ENCODE data around the gene ENGASE. TPM values are rescaled to one million over a fixed set of nuclear protein-coding genes. Genes with fewer than 3 reads are reported as not detected.

Gene ENGASE
- total RNA-seq, 1 donor from 2014 or later, result 11.5 TPM

DNA sequence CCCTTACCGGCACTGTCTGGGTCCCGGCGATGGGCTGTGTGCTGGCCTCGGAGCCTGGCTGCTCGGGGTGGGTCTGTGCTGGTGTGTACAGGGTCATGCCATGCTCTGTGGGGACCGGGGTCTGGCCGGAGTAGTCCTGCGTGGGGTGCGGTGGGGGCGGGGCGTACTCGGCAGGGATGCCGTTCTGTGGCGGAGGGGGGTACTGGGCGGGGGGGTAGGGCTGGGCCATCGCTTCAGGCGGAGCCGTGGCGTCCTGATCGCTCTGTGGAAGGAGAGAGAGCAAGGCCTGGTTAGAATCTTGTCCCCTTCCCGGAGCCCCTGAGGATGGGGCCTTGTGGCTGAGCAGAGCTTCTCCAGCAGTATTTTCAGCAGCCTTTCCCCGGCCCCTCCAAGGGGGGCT is 40.9 kb downstream of the ENGASE start:
- Mint-ChIP-seq H3K4me1 (ENCODE audit: low read depth, unreplicated experiment) (no peaks in the 10 kb centered on the region), H3K4me3 (ENCODE audit: unreplicated experiment) (no peak overlapping the region), H3K27ac (ENCODE audit: unreplicated experiment) (no peak overlapping the region), H3K9me3 (ENCODE audit: unreplicated experiment) (no peaks in the 10 kb centered on the region), H3K36me3 (ENCODE audit: low read depth, unreplicated experiment) (no peaks in the 10 kb centered on the region), H3K27me3 (ENCODE audit: low read depth, unreplicated experiment) (peaks cover 34% of the 10 kb centered on the region)
- FAIRE-seq, result no peak
- Histone ChIP-seq H3K9ac (ENCODE audit: low read length) (no peak overlapping the region), H4K20me1 (ENCODE audit: insufficient read depth, low read length) (no peaks in the 10 kb centered on the region), H3K27ac (ENCODE audit: low read depth, low read length) (no peak overlapping the region), H3K4me3 (ENCODE audit: insufficient read depth, low read depth, low read length) (no peak overlapping the region), H3K79me2 (ENCODE audit: insufficient read depth, low read length) (no peaks in the 10 kb centered on the region), H3K9me3 (ENCODE audit: insufficient read depth, low read depth, low read length) (no peaks in the 10 kb centered on the region), H3K36me3 (ENCODE audit: insufficient read depth, low read length) (no peaks in the 10 kb centered on the region), H3K4me1 (ENCODE audit: insufficient read depth, low read length) (no peaks in the 10 kb centered on the region), H2AFZ (ENCODE audit: low read depth, low read length) (no peak overlapping the region), H3K27me3 (ENCODE audit: insufficient read depth, low read length) (peaks cover 5% of the 10 kb centered on the region), H3K4me2 (ENCODE audit: low read length) (no peak overlapping the region)
- TF ChIP-seq, protein P1, sequence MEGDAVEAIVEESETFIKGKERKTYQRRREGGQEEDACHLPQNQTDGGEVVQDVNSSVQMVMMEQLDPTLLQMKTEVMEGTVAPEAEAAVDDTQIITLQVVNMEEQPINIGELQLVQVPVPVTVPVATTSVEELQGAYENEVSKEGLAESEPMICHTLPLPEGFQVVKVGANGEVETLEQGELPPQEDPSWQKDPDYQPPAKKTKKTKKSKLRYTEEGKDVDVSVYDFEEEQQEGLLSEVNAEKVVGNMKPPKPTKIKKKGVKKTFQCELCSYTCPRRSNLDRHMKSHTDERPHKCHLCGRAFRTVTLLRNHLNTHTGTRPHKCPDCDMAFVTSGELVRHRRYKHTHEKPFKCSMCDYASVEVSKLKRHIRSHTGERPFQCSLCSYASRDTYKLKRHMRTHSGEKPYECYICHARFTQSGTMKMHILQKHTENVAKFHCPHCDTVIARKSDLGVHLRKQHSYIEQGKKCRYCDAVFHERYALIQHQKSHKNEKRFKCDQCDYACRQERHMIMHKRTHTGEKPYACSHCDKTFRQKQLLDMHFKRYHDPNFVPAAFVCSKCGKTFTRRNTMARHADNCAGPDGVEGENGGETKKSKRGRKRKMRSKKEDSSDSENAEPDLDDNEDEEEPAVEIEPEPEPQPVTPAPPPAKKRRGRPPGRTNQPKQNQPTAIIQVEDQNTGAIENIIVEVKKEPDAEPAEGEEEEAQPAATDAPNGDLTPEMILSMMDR (IDR thresholded peaks at IDR 0.05; ENCODE audit: insufficient read depth, low read depth, low read length), result no peak
- no peak for TF ChIP-seq EZH2 (IDR thresholded peaks at IDR 0.05; ENCODE audit: insufficient read depth, low read length)
- no peak for DNase-seq (ENCODE audit: low read depth)

DNA sequence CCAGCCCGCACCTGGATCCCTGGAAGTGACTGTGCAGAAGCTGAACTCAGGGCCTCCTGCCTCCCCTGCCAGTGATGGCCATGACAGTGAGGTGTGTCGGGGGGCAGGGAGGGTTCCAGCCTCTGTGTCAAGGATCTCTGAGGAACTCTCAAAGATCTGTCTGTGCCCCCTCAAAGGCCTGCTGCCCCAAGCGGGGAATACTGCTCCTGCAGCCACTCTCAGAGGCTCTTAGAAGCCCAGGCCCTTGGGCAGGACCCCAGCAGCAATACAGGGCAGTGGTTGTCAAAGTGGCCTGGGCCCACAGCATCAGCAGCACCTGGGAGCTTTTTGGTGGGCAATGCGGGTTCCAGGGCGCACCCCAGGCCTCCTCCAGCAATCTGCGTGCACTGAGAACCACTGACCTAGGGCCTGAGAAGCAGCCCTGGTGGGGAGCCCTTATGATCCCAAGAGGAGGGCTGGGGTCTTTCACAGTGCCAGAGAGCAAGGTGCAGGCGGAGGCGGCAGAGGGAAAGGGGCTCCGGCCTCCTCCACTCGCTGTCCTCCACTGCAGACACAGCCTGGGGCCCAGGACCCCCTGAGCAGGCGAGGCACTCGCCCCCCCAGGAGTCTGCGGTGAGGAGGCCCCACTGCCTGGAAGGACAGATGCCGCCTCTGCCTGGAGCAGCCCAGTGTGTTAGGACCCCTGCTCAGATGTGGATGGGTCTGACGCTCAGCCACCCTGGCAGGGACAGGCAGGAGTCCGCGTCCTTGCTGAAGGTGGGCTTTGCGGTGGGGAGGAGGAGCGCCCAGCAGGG is 42.1 kb downstream of the ENGASE start:
- TF ChIP-seq, protein P1 (IDR thresholded peaks at IDR 0.05; ENCODE audit: insufficient read depth, low read depth, low read length), result no peak
- no peak for TF ChIP-seq EZH2 (IDR thresholded peaks at IDR 0.05; ENCODE audit: insufficient read depth, low read length)
- Histone ChIP-seq H3K9ac (ENCODE audit: low read length) (no peak overlapping the region), H3K36me3 (ENCODE audit: insufficient read depth, low read length) (no peaks in the 10 kb centered on the region), H3K27ac (ENCODE audit: low read depth, low read length) (no peak overlapping the region), H3K4me3 (ENCODE audit: insufficient read depth, low read depth, low read length) (no peak overlapping the region), H3K79me2 (ENCODE audit: insufficient read depth, low read length) (no peaks in the 10 kb centered on the region), H4K20me1 (ENCODE audit: insufficient read depth, low read length) (no peaks in the 10 kb centered on the region), H3K27me3 (ENCODE audit: insufficient read depth, low read length) (peaks cover 9% of the 10 kb centered on the region), H3K4me1 (ENCODE audit: insufficient read depth, low read length) (no peaks in the 10 kb centered on the region), H2AFZ (ENCODE audit: low read depth, low read length) (no peak overlapping the region), H3K9me3 (ENCODE audit: insufficient read depth, low read depth, low read length) (no peaks in the 10 kb centered on the region), H3K4me2 (ENCODE audit: low read length) (no peak overlapping the region)
- Mint-ChIP-seq H3K4me1 (ENCODE audit: low read depth, unreplicated experiment) (no peaks in the 10 kb centered on the region), H3K27me3 (ENCODE audit: low read depth, unreplicated experiment) (peaks cover 29% of the 10 kb centered on the region), H3K9me3 (ENCODE audit: unreplicated experiment) (no peaks in the 10 kb centered on the region), H3K36me3 (ENCODE audit: low read depth, unreplicated experiment) (no peaks in the 10 kb centered on the region), H3K27ac (ENCODE audit: unreplicated experiment) (no peak overlapping the region), H3K4me3 (ENCODE audit: unreplicated experiment) (no peak overlapping the region)
- no peak for DNase-seq (ENCODE audit: low read depth)
- no peak for FAIRE-seq

GRCh38 chr17:79117905-79118487 is 43.4 kb downstream of the ENGASE start:
- Histone ChIP-seq H2AFZ (ENCODE audit: low read depth, low read length) (no peak overlapping the region), H3K27me3 (ENCODE audit: insufficient read depth, low read length) (peaks cover 9% of the 10 kb centered on the region), H3K4me3 (ENCODE audit: insufficient read depth, low read depth, low read length) (no peak overlapping the region), H3K9ac (ENCODE audit: low read length) (no peak overlapping the region), H3K27ac (ENCODE audit: low read depth, low read length) (no peak overlapping the region), H3K4me2 (ENCODE audit: low read length) (no peak overlapping the region), H3K79me2 (ENCODE audit: insufficient read depth, low read length) (no peaks in the 10 kb centered on the region), H3K36me3 (ENCODE audit: insufficient read depth, low read length) (no peaks in the 10 kb centered on the region), H3K9me3 (ENCODE audit: insufficient read depth, low read depth, low read length) (no peaks in the 10 kb centered on the region), H3K4me1 (ENCODE audit: insufficient read depth, low read length) (no peaks in the 10 kb centered on the region), H4K20me1 (ENCODE audit: insufficient read depth, low read length) (no peaks in the 10 kb centered on the region)
- peaks cover 31% of the 10 kb centered on the region for H3K27me3 Mint-ChIP-seq (ENCODE audit: low read depth, unreplicated experiment)
- no peak overlapping the region for H3K4me3 Mint-ChIP-seq (ENCODE audit: unreplicated experiment)
- H3K9me3 Mint-ChIP-seq (ENCODE audit: unreplicated experiment), result peaks cover under 1% of the 10 kb centered on the region
- no peak for DNase-seq (ENCODE audit: low read depth)
- no peaks in the 10 kb centered on the region for H3K36me3 Mint-ChIP-seq (ENCODE audit: low read depth, unreplicated experiment)
- FAIRE-seq, result no peak
- H3K27ac Mint-ChIP-seq (ENCODE audit: unreplicated experiment), result no peak overlapping the region
- H3K4me1 Mint-ChIP-seq (ENCODE audit: low read depth, unreplicated experiment), result no peaks in the 10 kb centered on the region
- TF ChIP-seq, protein P1 (IDR thresholded peaks at IDR 0.05; ENCODE audit: insufficient read depth, low read depth, low read length), result no peak
- TF ChIP-seq EZH2 (IDR thresholded peaks at IDR 0.05; ENCODE audit: insufficient read depth, low read length), result no peak
